Activated naive CD4-positive, alpha-beta T cell treated with anti-CD3 and anti-CD28 coated beads, Interleukin-2, amount 50 U/mL, for 16 hours (primary cell): Measurements from ENCODE around the gene F10.
"Not testable (repeated sequence)": the region's sequence is repeated elsewhere in the genome, so short reads cannot be mapped to it uniquely, and the experiment has no call there.

Source experiments
- DNase-seq: peaks from one replicate; pipeline ENCODE4 v3.0.0-alpha.2; 2020

The F10 gene

GRCh38 chr13:113122550-113123225, at the start of gene F10:
TSS of gene F10 (plus strand) at chr13:113122799. CDS start at chr13:113122856, 57 bp downstream.
- no peak for DNase-seq

GRCh38 chr13:113073942-113074341, 48.7 kb upstream of the F10 start:
- DNase-seq, result no peak

- no peak for DNase-seq
These were observed 48.2 kb upstream of the F10 start for GRCh38 chr13:113074401-113074800.

- no peak for DNase-seq
These were observed 47.7 kb upstream of the F10 start for GRCh38 chr13:113074876-113075275.

GRCh38 chr13:113075711-113076110, 46.9 kb upstream of the F10 start:
- DNase-seq, result no peak

- DNase-seq, result no peak
These were observed 45.8 kb upstream of the F10 start for GRCh38 chr13:113076681-113077401.

- no peak for DNase-seq
These were observed 45.0 kb upstream of the F10 start for GRCh38 chr13:113077566-113077952.

GRCh38 chr13:113077953-113078901, 44.4 kb upstream of the F10 start:
- DNase-seq, result no peak

GRCh38 chr13:113078902-113079780, 43.5 kb upstream of the F10 start:
- DNase-seq, result no peak

GRCh38 chr13:113079781-113080080, 42.9 kb upstream of the F10 start:
- not testable (repeated sequence) for DNase-seq

- DNase-seq, result no peak
These were observed 42.2 kb upstream of the F10 start for GRCh38 chr13:113080361-113080831.

- DNase-seq, result no peak
These were observed 41.6 kb upstream of the F10 start for GRCh38 chr13:113080901-113081521.

GRCh38 chr13:113082198-113083021, 40.2 kb upstream of the F10 start:
- DNase-seq, result no peak

GRCh38 chr13:113083022-113083373, 39.6 kb upstream of the F10 start:
- no peak for DNase-seq

GRCh38 chr13:113083402-113084061, 39.1 kb upstream of the F10 start:
- DNase-seq, result no peak

- DNase-seq, result no peak
These were observed 38.3 kb upstream of the F10 start for GRCh38 chr13:113084094-113084942.

- no peak for DNase-seq
These were observed 37.6 kb upstream of the F10 start for GRCh38 chr13:113084943-113085540.

- no peak for DNase-seq
These were observed 36.4 kb upstream of the F10 start for GRCh38 chr13:113086031-113086750.
